Neural cell (in vitro differentiated cells): ENCODE results near the gene PPP2R2B.

ENCODE experiments used
- EP300 ChIP-seq: fragments of 450-650 bp; conservative IDR thresholded peaks from 2 replicates; pipeline ENCODE4 v1.6.1; 2014; ENCODE audit warnings: antibody characterized with exemption, mild to moderate bottlenecking, moderate library complexity; ENCODE audit not compliant: poor library complexity, severe bottlenecking
- EZH2 ChIP-seq: fragments of 200-600, 300-800 bp; shearing (Covaris generic), sonication (generic); IDR thresholded peaks from 2 replicates; pipeline ENCODE4 v1.6.1; 2014; ENCODE audit warnings: antibody characterized with exemption, low read length, borderline replicate concordance, mild to moderate bottlenecking; ENCODE audit not compliant: insufficient read depth, poor library complexity, severe bottlenecking
- MXI1 ChIP-seq: fragments of 450-650 bp; conservative IDR thresholded peaks from 2 replicates; pipeline ENCODE4 v1.6.1; 2014; ENCODE audit warnings: antibody characterized with exemption, mild to moderate bottlenecking; ENCODE audit not compliant: poor library complexity, severe bottlenecking
- POLR2AphosphoS5 ChIP-seq: IDR thresholded peaks from 2 replicates; pipeline ENCODE4 v1.6.1; 2012
- RAD21 ChIP-seq: fragments of 450-650 bp; conservative IDR thresholded peaks from 2 replicates; pipeline ENCODE4 v1.6.1; 2014; ENCODE audit warnings: antibody characterized with exemption, mild to moderate bottlenecking, moderate library complexity
- SMC3 ChIP-seq: fragments of 450-650 bp; conservative IDR thresholded peaks from 2 replicates; pipeline ENCODE4 v1.6.1; 2014; ENCODE audit warnings: antibody characterized with exemption, mild to moderate bottlenecking, moderate library complexity; ENCODE audit not compliant: poor library complexity
- TF ChIP-seq, protein P1 (sequence below): fragments of 450-650 bp; IDR thresholded peaks from 2 replicates; pipeline ENCODE4 v1.5.1; 2014; ENCODE audit warnings: antibody characterized with exemption, mild to moderate bottlenecking, moderate library complexity; ENCODE audit not compliant: poor library complexity, severe bottlenecking
- TF ChIP-seq, protein P2 (sequence below): IDR thresholded peaks from 2 replicates; pipeline ENCODE4 v1.6.1; 2012; ENCODE audit warnings: borderline replicate concordance

DNA sequence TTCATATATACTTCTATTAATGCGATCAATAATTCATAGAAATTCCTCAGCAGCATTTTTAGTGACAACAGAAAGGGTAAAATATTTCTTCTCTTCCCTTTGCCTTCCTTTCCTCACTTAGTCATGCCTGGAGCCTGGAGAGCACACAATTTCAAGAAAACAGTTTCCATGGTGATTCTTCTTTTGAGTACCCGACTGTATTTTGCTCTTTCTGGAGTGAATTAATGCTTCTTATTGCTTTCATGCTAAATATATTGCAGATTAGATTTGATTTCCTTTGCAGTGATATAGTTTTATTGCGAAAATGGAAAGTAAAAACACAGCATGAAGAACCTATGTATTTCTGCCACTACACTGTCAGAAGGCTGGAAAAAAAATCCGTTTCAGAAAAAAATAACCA is 153.5 kb downstream of the PPP2R2B start:
- peak; percentile 10 for TF ChIP-seq EP300
- TF ChIP-seq SMC3, result no peak
- TF ChIP-seq, protein P1, sequence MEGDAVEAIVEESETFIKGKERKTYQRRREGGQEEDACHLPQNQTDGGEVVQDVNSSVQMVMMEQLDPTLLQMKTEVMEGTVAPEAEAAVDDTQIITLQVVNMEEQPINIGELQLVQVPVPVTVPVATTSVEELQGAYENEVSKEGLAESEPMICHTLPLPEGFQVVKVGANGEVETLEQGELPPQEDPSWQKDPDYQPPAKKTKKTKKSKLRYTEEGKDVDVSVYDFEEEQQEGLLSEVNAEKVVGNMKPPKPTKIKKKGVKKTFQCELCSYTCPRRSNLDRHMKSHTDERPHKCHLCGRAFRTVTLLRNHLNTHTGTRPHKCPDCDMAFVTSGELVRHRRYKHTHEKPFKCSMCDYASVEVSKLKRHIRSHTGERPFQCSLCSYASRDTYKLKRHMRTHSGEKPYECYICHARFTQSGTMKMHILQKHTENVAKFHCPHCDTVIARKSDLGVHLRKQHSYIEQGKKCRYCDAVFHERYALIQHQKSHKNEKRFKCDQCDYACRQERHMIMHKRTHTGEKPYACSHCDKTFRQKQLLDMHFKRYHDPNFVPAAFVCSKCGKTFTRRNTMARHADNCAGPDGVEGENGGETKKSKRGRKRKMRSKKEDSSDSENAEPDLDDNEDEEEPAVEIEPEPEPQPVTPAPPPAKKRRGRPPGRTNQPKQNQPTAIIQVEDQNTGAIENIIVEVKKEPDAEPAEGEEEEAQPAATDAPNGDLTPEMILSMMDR, result no peak
- no peak for TF ChIP-seq RAD21
- TF ChIP-seq, protein P2, sequence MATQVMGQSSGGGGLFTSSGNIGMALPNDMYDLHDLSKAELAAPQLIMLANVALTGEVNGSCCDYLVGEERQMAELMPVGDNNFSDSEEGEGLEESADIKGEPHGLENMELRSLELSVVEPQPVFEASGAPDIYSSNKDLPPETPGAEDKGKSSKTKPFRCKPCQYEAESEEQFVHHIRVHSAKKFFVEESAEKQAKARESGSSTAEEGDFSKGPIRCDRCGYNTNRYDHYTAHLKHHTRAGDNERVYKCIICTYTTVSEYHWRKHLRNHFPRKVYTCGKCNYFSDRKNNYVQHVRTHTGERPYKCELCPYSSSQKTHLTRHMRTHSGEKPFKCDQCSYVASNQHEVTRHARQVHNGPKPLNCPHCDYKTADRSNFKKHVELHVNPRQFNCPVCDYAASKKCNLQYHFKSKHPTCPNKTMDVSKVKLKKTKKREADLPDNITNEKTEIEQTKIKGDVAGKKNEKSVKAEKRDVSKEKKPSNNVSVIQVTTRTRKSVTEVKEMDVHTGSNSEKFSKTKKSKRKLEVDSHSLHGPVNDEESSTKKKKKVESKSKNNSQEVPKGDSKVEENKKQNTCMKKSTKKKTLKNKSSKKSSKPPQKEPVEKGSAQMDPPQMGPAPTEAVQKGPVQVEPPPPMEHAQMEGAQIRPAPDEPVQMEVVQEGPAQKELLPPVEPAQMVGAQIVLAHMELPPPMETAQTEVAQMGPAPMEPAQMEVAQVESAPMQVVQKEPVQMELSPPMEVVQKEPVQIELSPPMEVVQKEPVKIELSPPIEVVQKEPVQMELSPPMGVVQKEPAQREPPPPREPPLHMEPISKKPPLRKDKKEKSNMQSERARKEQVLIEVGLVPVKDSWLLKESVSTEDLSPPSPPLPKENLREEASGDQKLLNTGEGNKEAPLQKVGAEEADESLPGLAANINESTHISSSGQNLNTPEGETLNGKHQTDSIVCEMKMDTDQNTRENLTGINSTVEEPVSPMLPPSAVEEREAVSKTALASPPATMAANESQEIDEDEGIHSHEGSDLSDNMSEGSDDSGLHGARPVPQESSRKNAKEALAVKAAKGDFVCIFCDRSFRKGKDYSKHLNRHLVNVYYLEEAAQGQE, result peak; percentile 54
- TF ChIP-seq EZH2, result no peak
- TF ChIP-seq POLR2AphosphoS5, result no peak
- TF ChIP-seq MXI1, result no peak
